CD4-positive, alpha-beta T cell treated with Interleukin-21 for 1 hour (primary cell): ENCODE measurements around the gene IFITM10.

ENCODE experiments used
- DNase-seq: peaks from one replicate; pipeline ENCODE4 v3.0.0-alpha.2; 2020

Gene IFITM10

DNA sequence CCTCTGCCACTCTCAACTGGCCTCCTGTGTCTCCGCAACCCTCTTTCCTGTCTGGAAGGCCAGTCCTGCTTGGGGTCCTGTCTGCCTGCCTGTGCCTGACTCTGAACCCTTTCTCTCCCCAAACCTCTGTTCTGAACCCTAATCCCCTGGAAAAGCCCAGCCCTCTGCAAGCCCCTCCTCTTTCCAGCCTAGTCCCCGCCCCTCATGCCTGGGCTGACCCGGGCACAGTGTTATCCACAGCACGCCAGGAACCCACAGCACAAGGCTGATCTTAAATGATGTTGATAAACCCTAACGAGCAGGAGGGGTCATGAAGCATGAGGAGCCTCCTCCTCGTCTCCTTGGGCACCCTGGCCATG lies at the start of gene IFITM10:
Gene IFITM10 (minus strand): TSS at position 115 of the 359 bp plus-strand sequence. CDS start 153 bp downstream, outside the sequence.
- no peak for DNase-seq

DNA sequence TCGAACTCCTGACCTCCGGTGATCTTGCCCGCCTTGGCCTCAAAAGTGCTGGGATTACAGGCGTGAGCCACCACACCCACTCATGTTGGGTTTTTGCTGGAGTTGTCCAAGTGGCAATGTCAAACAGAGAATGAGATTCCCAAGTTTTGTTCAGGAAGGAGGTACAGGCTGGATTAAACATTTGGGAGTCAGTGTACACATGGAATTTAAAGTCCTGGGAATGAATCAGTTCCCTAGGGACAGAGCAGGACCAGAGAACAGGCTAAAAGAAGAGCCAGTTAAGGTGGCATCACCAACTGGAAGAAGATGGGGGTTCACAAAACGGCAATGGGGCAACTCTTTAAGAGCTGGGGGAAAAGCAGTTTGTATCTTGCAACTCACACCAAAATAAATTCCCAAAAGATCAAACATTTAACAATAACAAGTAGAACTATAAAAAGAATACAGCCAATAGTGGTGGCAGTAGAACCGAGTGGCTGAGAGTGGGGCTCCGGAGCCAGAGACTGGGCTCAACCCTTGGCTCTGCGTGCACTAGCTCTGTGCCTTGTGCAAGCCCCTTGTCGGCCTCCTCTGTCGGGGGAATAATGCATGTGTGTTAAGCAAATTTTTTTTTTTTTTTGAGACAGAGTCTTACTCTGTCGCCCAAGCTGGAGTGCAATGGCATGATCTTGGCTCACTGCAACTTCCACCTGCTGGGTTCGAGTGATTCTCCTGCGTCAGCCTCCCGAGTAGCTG lies 47.2 kb upstream of the IFITM10 start:
- no peak for DNase-seq

- DNase-seq, result no peak
These were observed 46.1 kb upstream of the IFITM10 start for GRCh38 chr11:1796413-1797011.

DNA sequence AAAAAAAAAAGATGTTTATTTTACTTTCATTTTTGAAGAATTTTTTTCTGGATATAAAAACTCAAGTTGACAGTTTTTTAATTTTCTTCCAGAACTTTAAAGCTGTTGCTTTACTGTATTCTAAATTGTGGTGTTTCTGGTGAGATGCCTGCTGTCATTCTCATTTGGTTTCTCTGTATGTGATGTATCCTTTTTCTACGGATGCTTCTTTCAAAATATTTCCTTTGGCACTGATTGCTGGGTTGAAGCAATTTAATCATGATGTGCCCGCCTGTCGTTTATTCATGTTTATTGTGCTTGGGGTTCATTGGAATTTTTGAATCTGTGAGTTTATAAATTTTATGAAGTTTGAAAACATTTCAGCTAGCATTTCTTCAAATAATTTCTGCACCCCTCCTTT lies 42.7 kb upstream of the IFITM10 start:
- no peak for DNase-seq

DNA sequence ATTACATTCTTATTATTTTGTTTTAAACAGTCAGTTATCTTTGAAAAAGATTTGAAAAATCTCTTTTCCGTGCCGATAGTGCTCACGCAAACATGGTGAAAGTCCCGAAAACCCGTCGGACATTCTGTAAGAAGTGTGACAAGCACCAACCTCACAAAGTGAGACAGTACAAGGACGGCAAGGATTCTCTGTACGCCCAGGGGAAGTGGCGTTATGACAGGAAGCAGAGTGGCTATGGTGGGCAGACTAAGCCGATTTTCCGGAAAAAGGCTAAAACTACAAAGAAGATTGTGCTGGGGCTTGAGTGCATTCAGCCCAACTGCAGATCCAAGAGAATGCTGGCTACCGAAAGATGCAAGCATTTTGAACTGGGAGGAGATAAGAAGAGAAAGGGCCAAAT lies 42.1 kb upstream of the IFITM10 start:
- DNase-seq, result peak; percentile 11

GRCh38 chr11:1791912-1792311 lies 41.5 kb upstream of the IFITM10 start:
- no peak for DNase-seq

- DNase-seq, result no peak
These were observed 36.1 kb upstream of the IFITM10 start for GRCh38 chr11:1786466-1786865.

DNA sequence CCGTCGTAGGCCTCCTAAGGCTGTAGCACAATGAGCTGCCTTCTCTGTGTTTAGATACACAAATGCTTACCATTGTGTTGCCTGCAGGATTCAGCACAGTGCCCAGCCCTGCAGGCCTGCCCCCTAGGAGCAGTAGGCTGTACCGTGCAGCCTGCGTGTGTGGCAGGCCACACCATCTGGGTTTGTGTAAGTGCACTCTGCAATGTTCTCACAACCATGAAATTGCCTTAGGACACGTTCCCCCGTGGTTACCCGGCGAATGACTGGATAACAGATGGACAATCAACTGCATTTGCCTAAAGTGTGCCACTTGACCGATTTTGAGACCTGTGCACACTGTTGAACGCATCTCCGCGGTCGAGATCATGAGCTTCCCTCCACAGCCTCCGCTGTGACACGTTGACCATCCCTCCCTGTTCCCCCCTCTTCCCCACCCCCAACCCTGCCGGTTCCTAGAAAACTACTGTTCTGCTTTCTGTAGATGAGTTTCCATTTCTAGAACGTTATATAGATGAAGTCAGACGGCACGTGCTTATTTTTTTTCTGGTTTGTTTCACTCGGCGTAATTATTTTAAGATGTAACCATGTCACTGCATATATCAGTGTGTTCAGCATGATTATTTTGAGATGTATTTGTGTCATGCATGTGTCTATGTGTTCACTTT lies 35.5 kb upstream of the IFITM10 start:
- DNase-seq, result no peak

GRCh38 chr11:1784761-1785650 lies 34.6 kb upstream of the IFITM10 start:
- DNase-seq, result no peak

DNA sequence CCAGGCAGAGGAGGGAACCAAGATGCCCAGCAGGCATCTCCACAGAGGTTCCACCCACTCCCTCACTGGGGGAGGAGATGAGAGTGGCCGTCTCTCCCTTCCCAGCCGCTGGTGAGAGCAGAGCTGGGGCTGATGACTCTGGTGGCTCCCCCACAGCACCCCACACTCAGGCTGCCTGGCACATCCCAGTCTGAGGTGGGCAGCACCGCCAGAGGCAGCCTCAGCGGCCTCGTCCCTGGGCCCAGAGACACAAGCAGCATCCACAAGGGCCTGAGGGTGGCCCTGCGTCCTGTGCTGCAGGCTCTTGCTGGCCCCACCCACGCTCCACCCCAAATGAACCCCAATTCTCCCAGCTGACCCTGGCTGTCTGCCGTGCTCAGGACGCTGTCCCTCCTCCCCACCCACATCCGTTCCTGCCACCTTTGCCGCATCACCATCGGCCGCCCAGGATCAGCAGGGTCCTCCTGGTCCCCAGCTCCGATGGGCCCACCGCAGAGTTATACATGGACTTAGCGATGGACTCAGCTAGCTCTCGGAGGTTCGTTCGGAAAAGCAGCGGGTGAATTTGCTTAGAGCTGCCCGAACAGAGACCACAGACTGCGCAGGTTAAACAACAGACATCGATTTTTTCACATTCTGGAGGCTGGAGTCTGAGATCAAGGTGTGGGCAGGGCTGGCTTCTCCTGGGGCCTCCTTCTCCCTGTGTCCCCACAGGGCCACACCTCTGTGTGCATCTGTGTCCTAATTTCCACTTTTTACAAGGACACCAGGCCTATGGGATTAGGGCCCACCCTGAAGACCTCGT lies 33.5 kb upstream of the IFITM10 start:
- no peak for DNase-seq

DNA sequence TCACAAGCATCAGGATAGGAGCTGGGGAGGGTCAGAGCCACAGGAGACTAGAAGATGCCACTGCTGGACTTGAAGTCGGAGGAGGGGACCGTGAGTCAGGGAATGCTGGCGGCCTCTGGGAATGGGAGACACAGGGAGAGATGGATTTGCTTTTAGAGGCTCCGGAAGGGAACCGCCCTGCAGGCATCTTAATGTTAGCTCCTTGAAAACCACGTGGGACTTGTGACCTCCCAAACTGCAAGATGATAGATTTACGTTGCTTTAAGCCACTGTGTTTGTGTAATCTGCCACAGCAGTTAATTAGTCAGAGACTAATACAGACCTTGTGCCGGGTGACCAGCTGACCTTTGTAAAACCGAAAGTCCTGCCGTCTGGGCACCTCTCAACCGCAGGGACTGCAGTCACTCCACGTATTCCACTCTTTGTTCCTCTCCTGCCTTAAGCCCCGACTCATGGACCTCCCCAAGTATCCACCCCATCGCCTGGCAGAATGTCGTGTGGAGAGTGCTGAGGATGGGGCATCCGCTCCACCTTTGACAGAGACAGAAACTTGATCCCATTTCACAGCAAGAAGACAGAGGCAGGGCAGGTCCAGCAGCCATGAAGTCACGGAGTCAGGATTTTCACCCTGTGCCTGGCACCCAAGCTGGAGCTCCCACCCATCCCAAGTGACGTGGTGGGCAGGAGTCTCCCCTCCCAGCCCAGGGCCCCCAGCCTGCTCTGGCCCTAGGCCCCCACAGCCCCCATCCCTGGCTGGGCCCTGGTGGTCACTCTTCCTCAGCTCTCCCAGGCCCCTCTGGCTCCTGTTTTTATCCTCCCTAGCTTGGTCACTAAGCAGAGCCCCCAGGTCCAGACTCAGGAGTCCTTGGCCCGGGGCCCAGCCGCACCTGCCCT lies 32.7 kb upstream of the IFITM10 start:
- DNase-seq, result no peak

DNA sequence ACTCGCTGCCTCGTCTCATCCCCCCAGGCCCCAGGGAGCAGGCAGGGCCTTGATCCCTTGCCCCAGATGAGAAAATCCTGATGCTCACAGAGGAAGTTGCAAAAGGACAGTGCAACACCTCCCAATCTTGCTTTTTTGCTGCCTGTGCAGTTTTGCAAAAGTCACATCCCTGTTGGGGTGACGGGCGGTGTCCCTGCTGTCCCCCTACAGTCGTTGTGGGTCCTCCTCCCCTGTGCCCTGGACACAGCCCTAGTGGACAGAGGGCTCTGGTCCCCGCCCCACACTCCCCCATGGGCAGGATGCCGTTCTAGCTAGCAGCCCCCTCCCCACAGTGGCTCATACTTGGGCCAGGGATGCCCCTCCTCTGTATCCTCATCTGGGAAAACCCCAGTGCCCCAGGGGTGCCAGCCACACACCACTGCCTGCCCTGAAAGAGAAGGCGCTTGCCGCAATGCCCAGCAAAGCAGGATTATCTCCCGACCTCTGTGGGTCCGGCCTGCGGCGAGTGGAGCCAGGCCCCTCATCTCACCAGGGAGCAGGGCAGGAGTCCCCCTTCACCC lies 31.7 kb upstream of the IFITM10 start:
- DNase-seq, result no peak

- DNase-seq, result no peak
These were observed 31.2 kb upstream of the IFITM10 start for GRCh38 chr11:1781593-1781975.

DNA sequence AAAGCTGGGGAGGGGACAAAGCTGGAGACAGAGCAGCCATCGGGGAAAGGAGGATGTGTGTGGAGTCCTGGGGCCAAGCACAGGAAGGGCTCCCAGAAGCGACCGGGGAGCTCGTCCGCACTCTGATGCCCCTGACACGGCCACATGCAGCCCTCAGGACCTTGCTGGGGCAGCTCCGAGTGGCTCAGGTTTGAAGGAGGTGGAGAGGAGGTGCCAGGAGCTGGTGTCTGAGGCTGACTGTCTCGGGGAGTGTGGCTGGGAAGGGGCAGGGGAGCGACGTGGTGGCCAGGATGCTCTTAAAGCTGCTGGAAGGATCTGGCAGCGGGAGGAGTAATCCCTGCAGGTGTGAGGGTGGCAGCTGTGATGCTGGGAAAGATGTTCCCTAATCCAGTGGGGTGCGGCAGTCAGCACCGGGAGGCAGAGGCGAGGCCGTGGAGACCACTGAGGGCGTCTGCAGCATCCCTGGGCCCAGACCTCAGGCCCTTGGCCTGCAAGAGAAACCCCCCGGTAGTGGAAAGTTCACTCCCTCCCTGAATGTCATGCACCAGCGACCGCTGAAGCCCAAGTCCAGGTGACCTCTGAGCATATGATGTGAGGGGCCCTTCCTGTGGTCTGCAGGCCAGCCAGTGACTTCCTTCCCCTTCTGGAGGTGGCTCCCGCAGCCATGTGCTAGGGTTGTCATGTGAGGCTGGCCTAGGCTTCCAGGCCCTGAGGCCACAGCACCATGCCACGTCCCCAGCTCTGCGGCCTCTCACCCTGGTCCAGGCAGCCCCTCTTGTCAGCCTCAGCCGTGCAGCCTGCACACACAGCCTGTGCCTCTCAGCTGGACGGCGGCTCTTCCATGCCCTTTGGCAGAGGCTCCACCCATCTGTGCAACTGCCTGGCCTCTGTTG lies 30.6 kb upstream of the IFITM10 start:
- no peak for DNase-seq

- no peak for DNase-seq
These were observed 29.7 kb upstream of the IFITM10 start for GRCh38 chr11:1779806-1780699.

- DNase-seq, result no peak
These were observed 28.8 kb upstream of the IFITM10 start for GRCh38 chr11:1779034-1779805.

GRCh38 chr11:1778141-1778911 lies 27.9 kb upstream of the IFITM10 start:
- no peak for DNase-seq
